Measurements from ENCODE around the gene TPM2. TPM values are rescaled to one million over a fixed set of nuclear protein-coding genes. Genes with fewer than 3 reads are reported as not detected.

The TPM2 gene
- total and polyA plus RNA-seq, 11 donors = 621 to 2,450 (median 858) TPM

GRCh38 chr9:35650341-35651158 is 39.2 kb downstream of the TPM2 start, which contains the start of gene SIT1:
Gene SIT1, minus strand, starts transcription at chr9:35650931. Its CDS starts 78 bp downstream, at chr9:35650853.
- Histone ChIP-seq H3K36me3 (no peaks in the 10 kb centered on the region), H3K27me3 (no peaks in the 10 kb centered on the region), H3K4me1 (peaks cover 0 to 54% (median 9%) of the 10 kb centered on the region in 12 donors), H3K27ac (peak within 1 kb of the TSS in 4 of 12 donors; percentile 17 to 86 (median 26)), H3K9me3 (no peaks in the 10 kb centered on the region), H3K4me3 (peak within 1 kb of the TSS in 4 of 12 donors; percentile 20 to 54 (median 27))
- intact Hi-C loops (cut with DNase I) = loop anchor here in 5 of 10 donors (10.0 kb wide), 4 partner anchors 46 to 234 kb away; partner anchors contain the start of genes TESK1 (in 2 of the 5), FAM221B (in 1 of the 5), HINT2 (in 1 of the 5) and SPAG8 (in 1 of the 5)
- TF ChIP-seq CTCF (IDR thresholded peaks at IDR 0.05) = no peak
- no peak for TF ChIP-seq POLR2A (IDR thresholded peaks at IDR 0.05)
- WGBS, 4 donors = 66 to 74% (median 71%) methylated on average over 17 to 22 of the region's 22 CpGs
- DNase-seq = no peak
- no peak for ATAC-seq

DNA sequence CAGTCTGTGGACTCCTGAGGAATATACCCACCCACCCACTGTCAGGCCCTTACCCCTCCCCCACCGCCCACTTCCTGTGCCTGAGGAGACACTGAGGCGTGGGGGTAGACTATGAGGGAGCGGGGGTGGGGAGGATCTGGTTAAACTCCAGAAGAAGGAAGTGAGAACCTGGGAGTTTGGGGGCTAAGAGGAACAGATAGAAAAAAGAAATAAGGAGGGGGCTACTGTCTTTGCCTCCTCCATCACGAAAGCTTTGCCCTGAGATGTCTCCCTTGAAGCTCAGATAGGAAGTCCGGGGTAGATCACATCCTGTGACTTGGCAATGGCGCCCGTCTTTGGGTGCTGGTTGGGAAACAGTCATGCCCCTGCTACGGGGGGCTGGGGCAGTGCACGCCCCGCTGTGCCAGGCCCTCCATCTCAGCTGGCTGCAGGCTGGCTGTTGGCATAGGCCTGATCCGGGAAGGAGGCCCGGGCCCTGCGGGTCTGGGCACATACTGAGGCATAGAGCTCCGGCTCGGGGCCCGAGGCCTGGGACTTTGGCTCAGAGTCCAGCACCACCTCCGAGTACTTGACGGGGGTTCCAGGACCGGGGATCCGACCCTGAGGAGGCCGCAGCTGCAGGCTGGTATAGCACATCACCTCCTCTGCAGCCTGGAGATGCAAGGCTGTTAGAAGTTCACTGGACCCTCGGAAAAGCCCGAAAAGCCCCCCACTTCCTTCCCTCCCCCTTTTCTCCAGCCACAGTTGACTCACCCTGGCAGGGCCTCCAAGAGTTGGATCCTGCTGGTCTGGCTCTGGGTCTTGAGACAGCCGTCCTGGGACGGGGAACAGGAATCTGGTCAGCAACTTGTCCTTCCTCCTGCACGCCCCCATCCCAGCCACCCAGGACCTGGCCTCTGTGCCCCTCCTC is 40.0 kb downstream of the TPM2 start:
- H3K27me3 ChIP-seq = no peaks in the 10 kb centered on the region
- H3K27ac ChIP-seq = peak overlapping the region in 4 of 12 donors; percentile 3 to 86 (median 26)
- H3K9me3 ChIP-seq = no peaks in the 10 kb centered on the region
- ATAC-seq (peak in 1 of 4 donors; percentile 4), DNase-seq (no peak)
- no peaks in the 10 kb centered on the region for H3K36me3 ChIP-seq
- H3K4me3 ChIP-seq = peak overlapping the region in 4 of 12 donors; percentile 20 to 54 (median 27)
- H3K4me1 ChIP-seq = peaks cover 0 to 62% (median 9%) of the 10 kb centered on the region in 12 donors
- intact Hi-C loops (cut with DNase I) = loop anchor here in 8 of 10 donors (5.0 to 10.0 kb wide), 9 partner anchors 38 to 235 kb away; partner anchors contain the start of genes TESK1 (in 2 of the 8), FAM221B (in 1 of the 8), HINT2 (in 1 of the 8) and SPAG8 (in 1 of the 8)
- TF ChIP-seq POLR2A (IDR thresholded peaks at IDR 0.05) (no peak), CTCF (IDR thresholded peaks at IDR 0.05) (no peak)
- 79 to 81% (median 80%) methylated on average over 24 to 26 of the region's 26 CpGs for WGBS, 4 donors

- TF ChIP-seq POLR2A (IDR thresholded peaks at IDR 0.05) (peak in 1 of 2 donors; percentile 85), CTCF (IDR thresholded peaks at IDR 0.05) (peak; percentile 92 to 99 (median 96))
- no peaks in the 10 kb centered on the region for H3K27me3 ChIP-seq
- peak overlapping the region; percentile 41 to 77 (median 64) for H3K4me3 ChIP-seq
- H3K27ac ChIP-seq = peak overlapping the region; percentile 54 to 89 (median 81)
- 0 to 1% (median 0%) methylated on average over 31 to 58 of the region's 58 CpGs for WGBS, 4 donors
- no peaks in the 10 kb centered on the region for H3K36me3 ChIP-seq
- H3K9me3 ChIP-seq = no peaks in the 10 kb centered on the region
- peaks cover 0 to 63% (median 9%) of the 10 kb centered on the region in 12 donors for H3K4me1 ChIP-seq
- ATAC-seq (peak; percentile 83 to 97 (median 96)), DNase-seq (peak; percentile 93 to 97 (median 93))
- intact Hi-C loops (cut with DNase I) = loop anchor here in 5 of 10 donors (1.0 to 10.0 kb wide), 8 partner anchors 41 to 238 kb away; partner anchors contain the start of genes TESK1 (in 1 of the 5) and TPM2 (in 1 of the 5)
Measured at GRCh38 chr9:35646533-35647265, 43.0 kb downstream of the TPM2 start.
